ENCODE results near the gene REPIN1.

DNA sequence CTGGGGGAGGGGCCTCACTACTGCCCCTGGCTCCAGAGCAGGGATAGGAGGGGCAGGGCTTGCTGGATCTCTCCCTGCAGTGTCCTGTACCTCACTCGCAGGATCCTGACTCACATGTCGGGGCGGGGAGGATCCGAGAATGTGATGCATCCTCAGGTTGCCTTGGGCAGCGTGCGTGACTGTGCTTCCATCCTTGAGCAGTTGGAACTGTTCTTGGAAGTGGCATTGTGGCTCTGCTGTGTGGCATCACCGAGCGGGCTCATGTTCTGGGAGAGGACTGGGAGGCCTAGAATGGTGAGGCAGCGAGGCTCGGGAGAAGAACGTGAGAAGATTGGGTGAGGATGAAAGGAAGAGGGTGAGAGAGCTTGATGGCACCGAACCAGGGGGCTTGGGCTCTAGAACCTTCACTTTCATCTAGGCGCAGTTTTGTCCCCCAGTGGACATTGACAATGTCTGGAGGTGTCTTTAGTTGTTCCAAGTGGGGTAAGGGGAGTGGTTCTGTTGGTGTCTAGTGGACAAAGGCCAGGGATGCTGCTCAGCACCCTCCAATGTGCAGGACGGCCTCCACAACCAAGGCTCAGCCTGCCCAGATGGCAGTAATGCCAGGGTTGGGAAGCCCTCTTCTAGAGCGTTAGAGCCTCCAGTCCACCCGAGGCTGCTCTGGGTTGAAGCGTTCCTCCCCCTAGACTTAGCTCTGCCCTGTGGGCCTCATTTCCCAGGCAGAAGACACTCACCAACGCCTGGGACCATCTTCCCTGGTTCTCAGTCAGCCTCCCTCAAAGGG, 35.6 kb upstream of the REPIN1 start:
- TF ChIP-seq, protein P1, sequence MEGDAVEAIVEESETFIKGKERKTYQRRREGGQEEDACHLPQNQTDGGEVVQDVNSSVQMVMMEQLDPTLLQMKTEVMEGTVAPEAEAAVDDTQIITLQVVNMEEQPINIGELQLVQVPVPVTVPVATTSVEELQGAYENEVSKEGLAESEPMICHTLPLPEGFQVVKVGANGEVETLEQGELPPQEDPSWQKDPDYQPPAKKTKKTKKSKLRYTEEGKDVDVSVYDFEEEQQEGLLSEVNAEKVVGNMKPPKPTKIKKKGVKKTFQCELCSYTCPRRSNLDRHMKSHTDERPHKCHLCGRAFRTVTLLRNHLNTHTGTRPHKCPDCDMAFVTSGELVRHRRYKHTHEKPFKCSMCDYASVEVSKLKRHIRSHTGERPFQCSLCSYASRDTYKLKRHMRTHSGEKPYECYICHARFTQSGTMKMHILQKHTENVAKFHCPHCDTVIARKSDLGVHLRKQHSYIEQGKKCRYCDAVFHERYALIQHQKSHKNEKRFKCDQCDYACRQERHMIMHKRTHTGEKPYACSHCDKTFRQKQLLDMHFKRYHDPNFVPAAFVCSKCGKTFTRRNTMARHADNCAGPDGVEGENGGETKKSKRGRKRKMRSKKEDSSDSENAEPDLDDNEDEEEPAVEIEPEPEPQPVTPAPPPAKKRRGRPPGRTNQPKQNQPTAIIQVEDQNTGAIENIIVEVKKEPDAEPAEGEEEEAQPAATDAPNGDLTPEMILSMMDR (IDR thresholded peaks at IDR 0.05; ENCODE audit: borderline replicate concordance, extremely low read depth, low read length, poor library complexity, severe bottlenecking) = no peak
- no peak for TF ChIP-seq EZH2 (IDR thresholded peaks at IDR 0.05; ENCODE audit: borderline replicate concordance, low read depth, low read length, severe bottlenecking)

All from DND-41 (cell line).